ENCODE results near the gene TBCK. TPM values are rescaled to one million over a fixed set of nuclear protein-coding genes. Genes with fewer than 3 reads are reported as not detected.

The TBCK gene
- total and polyA plus RNA-seq, 9 of the 15 experiments (the other 6 are each of a cell fraction or from before 2014, with no cell fraction given) = 5.3 to 26.6 (median 16.2) TPM

- TF ChIP-seq ZBTB11 (CRISPR knock-in tag; IDR thresholded peaks at IDR 0.05) (no peak), ZNF609 (CRISPR knock-in tag; IDR thresholded peaks at IDR 0.05; ENCODE audit: borderline replicate concordance) (no peak), KDM5B (IDR thresholded peaks at IDR 0.05; ENCODE audit: insufficient replicate concordance, low read depth, low read length) (no peak), FOXA3 (CRISPR knock-in tag; conservative IDR thresholded peaks at IDR 0.05 in 1 of 2, IDR thresholded peaks at IDR 0.05 in 1 of 2) (no peak)
Measured at GRCh38 chr4:106095408-106095807, 220.6 kb downstream of the TBCK start (continued).

Data from K562 (cell line).